Measurements from ENCODE around the gene VAPB.

The VAPB gene

GRCh38 chr20:58388882-58389323, at the start of gene VAPB:
Gene VAPB, plus strand, starts transcription at chr20:58389229. Its CDS starts 231 bp downstream, at chr20:58389460.
- Histone ChIP-seq H3K4me3 (peak within 1 kb of the TSS; percentile 82 to 94 (median 90)), H3K36me3 (peaks cover 17 to 40% (median 37%) of the 10 kb centered on the region in 11 experiments; a peak in 20 of 22 replicates), H3K9me3 (replicated peaks in 1 of 11) (peaks cover 0 to 11% (median 2%) of the 10 kb centered on the region in 11 experiments; a peak in 7 of 22 replicates), H3K4me1 (peaks cover 20 to 37% (median 25%) of the 10 kb centered on the region in 10 experiments), H3K27me3 (no peaks in the 10 kb centered on the region), H3K27ac (peak within 1 kb of the TSS; percentile 92 to 98 (median 96)), H4K20me1 (peaks cover 25 to 45% (median 41%) of the 10 kb centered on the region in 11 experiments; a peak in 19 of 22 replicates), H3K4me2 (peak within 1 kb of the TSS; percentile 85 to 99 (median 93)), H3K9ac (peak within 1 kb of the TSS; percentile 94 to 99 (median 96))
- no peak for TF ChIP-seq Cebpa-rat (IDR thresholded peaks at IDR 0.05)

GRCh38 chr20:58339741-58340140, 49.3 kb upstream of the VAPB start:
- Histone ChIP-seq H4K20me1 (peaks cover 6 to 94% (median 32%) of the 10 kb centered on the region in 11 experiments; a peak in 15 of 22 replicates), H3K27me3 (no peaks in the 10 kb centered on the region), H3K4me3 (no peak overlapping the region), H3K27ac (no peak overlapping the region), H3K9ac (no peak overlapping the region), H3K4me1 (peaks cover 0 to 29% (median 2%) of the 10 kb centered on the region in 10 experiments; a peak in 9 of 20 replicates), H3K36me3 (peaks cover 22 to 67% (median 38%) of the 10 kb centered on the region in 11 experiments), H3K4me2 (peak overlapping the region in 1 of 11 experiments; percentile 30; a peak in 3 of 22 replicates), H3K9me3 (replicated peaks in 1 of 11) (peaks cover 0 to 21% (median 8%) of the 10 kb centered on the region in 11 experiments; a peak in 8 of 22 replicates)
- TF ChIP-seq Cebpa-rat (IDR thresholded peaks at IDR 0.05), result no peak

GRCh38 chr20:58340151-58340550, 48.9 kb upstream of the VAPB start:
- H3K27me3 ChIP-seq, result no peaks in the 10 kb centered on the region
- H3K9me3 ChIP-seq (replicated peaks in 1 of 11), result peaks cover 0 to 21% (median 8%) of the 10 kb centered on the region in 11 experiments; a peak in 8 of 22 replicates
- H3K36me3 ChIP-seq, result peaks cover 26 to 70% (median 42%) of the 10 kb centered on the region in 11 experiments
- H3K4me3 ChIP-seq, result no peak overlapping the region
- peaks cover 6 to 93% (median 30%) of the 10 kb centered on the region in 11 experiments; a peak in 15 of 22 replicates for H4K20me1 ChIP-seq
- H3K4me2 ChIP-seq, result peak overlapping the region in 4 of 11 experiments; percentile 30 to 75 (median 56); a peak in 7 of 22 replicates
- TF ChIP-seq Cebpa-rat (IDR thresholded peaks at IDR 0.05), result no peak
- H3K4me1 ChIP-seq, result peaks cover 0 to 29% (median 2%) of the 10 kb centered on the region in 10 experiments; a peak in 9 of 20 replicates
- no peak overlapping the region for H3K27ac ChIP-seq
- no peak overlapping the region for H3K9ac ChIP-seq

- Histone ChIP-seq H3K36me3 (peaks cover 33 to 77% (median 49%) of the 10 kb centered on the region in 11 experiments), H3K9ac (no peak overlapping the region), H4K20me1 (peaks cover 6 to 93% (median 36%) of the 10 kb centered on the region in 11 experiments; a peak in 15 of 22 replicates), H3K4me2 (peak overlapping the region in 4 of 11 experiments; percentile 30 to 75 (median 56); a peak in 8 of 22 replicates), H3K9me3 (replicated peaks in 1 of 11) (peaks cover 0 to 21% (median 8%) of the 10 kb centered on the region in 11 experiments; a peak in 8 of 22 replicates), H3K27ac (0 out of 22 replicates have a peak overlapping the region, but pooled peaks of 1 of the 11 experiments have one; percentile 2), H3K27me3 (no peaks in the 10 kb centered on the region), H3K4me1 (peaks cover 0 to 29% (median 2%) of the 10 kb centered on the region in 10 experiments; a peak in 9 of 20 replicates), H3K4me3 (no peak overlapping the region)
- no peak for TF ChIP-seq Cebpa-rat (IDR thresholded peaks at IDR 0.05)
Observed at GRCh38 chr20:58340853-58341252, 48.2 kb upstream of the VAPB start.

GRCh38 chr20:58342104-58342945, 46.7 kb upstream of the VAPB start:
- Histone ChIP-seq H3K9ac (no peak overlapping the region), H3K27me3 (no peaks in the 10 kb centered on the region), H4K20me1 (peaks cover 5 to 79% (median 31%) of the 10 kb centered on the region in 11 experiments; a peak in 15 of 22 replicates), H3K36me3 (peaks cover 45 to 79% (median 58%) of the 10 kb centered on the region in 11 experiments), H3K27ac (no peak overlapping the region), H3K4me1 (peaks cover 0 to 29% (median 2%) of the 10 kb centered on the region in 10 experiments; a peak in 9 of 20 replicates), H3K4me2 (no peak overlapping the region), H3K9me3 (replicated peaks in 1 of 11) (peaks cover 0 to 23% (median 8%) of the 10 kb centered on the region in 11 experiments; a peak in 8 of 22 replicates), H3K4me3 (no peak overlapping the region)
- no peak for TF ChIP-seq Cebpa-rat (IDR thresholded peaks at IDR 0.05)

- no peak for TF ChIP-seq Cebpa-rat (IDR thresholded peaks at IDR 0.05)
Observed at GRCh38 chr20:58344741-58345140, 44.3 kb upstream of the VAPB start.

GRCh38 chr20:58349570-58349969, 39.5 kb upstream of the VAPB start:
- Histone ChIP-seq H3K4me3 (no peak overlapping the region), H3K9ac (no peak overlapping the region), H3K27me3 (no peaks in the 10 kb centered on the region), H3K36me3 (peaks cover 44 to 85% (median 68%) of the 10 kb centered on the region in 11 experiments), H3K4me1 (no peaks in the 10 kb centered on the region), H3K4me2 (no peak overlapping the region), H4K20me1 (peaks cover 0 to 17% (median 4%) of the 10 kb centered on the region in 11 experiments; a peak in 8 of 22 replicates), H3K27ac (no peak overlapping the region), H3K9me3 (replicated peaks in 1 of 11) (peaks cover 0 to 6% (median 0%) of the 10 kb centered on the region in 11 experiments; a peak in 1 of 22 replicates)
- no peak for TF ChIP-seq Cebpa-rat (IDR thresholded peaks at IDR 0.05)

More at GRCh38 chr20:58344741-58345140, 44.3 kb upstream of the VAPB start:
- Histone ChIP-seq H4K20me1 (peaks cover 0 to 56% (median 27%) of the 10 kb centered on the region in 11 experiments; a peak in 11 of 22 replicates), H3K27me3 (no peaks in the 10 kb centered on the region), H3K4me1 (peaks cover 0 to 16% (median 2%) of the 10 kb centered on the region in 10 experiments; a peak in 9 of 20 replicates), H3K9ac (no peak overlapping the region), H3K36me3 (peaks cover 51 to 85% (median 65%) of the 10 kb centered on the region in 11 experiments), H3K4me2 (no peak overlapping the region), H3K9me3 (replicated peaks in 1 of 11) (peaks cover 0 to 19% (median 6%) of the 10 kb centered on the region in 11 experiments; a peak in 8 of 22 replicates), H3K27ac (no peak overlapping the region), H3K4me3 (no peak overlapping the region)

- Histone ChIP-seq H4K20me1 (peaks cover 0 to 10% (median 0%) of the 10 kb centered on the region in 11 experiments; a peak in 3 of 22 replicates), H3K36me3 (peaks cover 36 to 85% (median 68%) of the 10 kb centered on the region in 11 experiments), H3K4me3 (no peak overlapping the region), H3K9me3 (replicated peaks in 1 of 11) (no peaks in the 10 kb centered on the region), H3K9ac (no peak overlapping the region), H3K27me3 (no peaks in the 10 kb centered on the region), H3K4me2 (no peak overlapping the region), H3K4me1 (no peaks in the 10 kb centered on the region), H3K27ac (no peak overlapping the region)
- no peak for TF ChIP-seq Cebpa-rat (IDR thresholded peaks at IDR 0.05)
Observed at GRCh38 chr20:58352468-58352867, 36.6 kb upstream of the VAPB start.
